ENCODE measurements around the gene FLVCR1.
"Not testable (repeated sequence)": the region's sequence is repeated elsewhere in the genome, so short reads cannot be mapped to it uniquely, and the experiment has no call there.

FLVCR1 gene

GRCh38 chr1:212857992-212858460, at the start of gene FLVCR1:
Gene FLVCR1 (plus strand): TSS chr1:212858275. CDS start chr1:212858453, 178 bp downstream.
- peak; percentile 93 to 97 for DNase-seq
- Mint-ChIP-seq H3K4me1 (peaks cover 18% of the 10 kb centered on the region), H3K4me3 (peak within 1 kb of the TSS in 1 of 2 donors; percentile 99), H3K9me3 (no peaks in the 10 kb centered on the region), H3K27ac (peak within 1 kb of the TSS; percentile 98 to 99), H3K27me3 (no peaks in the 10 kb centered on the region)
- peak; percentile 98 for ATAC-seq

DNA sequence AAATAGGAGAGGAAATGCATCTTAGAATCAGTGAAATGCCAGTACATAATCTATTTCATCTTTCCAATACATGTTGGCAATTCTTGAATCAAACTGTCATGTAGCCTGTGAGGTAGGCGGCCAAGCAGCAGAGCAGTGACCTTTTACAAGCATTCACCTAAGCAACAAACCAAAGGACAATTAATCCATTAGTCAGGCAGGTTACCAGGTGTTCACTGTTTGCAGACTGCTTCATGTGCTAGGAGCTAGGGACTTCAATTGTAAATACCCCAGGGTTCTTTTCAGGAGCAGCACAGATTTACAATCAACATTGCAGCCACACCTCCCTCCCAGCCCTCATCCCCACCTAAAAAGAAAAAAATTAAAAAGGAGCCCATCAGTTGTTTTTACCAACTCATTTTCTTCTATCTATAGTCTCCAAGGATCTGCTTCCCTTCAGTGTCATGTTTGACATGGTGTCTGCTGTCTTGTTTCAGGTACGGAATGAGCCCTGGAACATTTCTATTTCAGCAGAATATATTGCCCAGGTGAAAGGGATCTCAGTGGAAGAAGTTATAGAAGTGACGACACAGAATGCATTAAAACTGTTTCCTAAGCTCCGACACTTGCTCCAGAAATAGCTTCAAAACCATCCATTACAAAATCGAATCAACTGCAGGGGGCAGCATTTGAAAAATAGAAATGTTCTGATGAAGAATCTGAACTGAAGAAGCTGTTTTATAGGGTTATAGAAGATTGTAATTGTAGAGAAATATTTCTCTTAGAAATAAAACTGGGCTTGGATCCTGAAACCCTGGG, 43.3 kb upstream of the FLVCR1 start:
- peaks cover 5% of the 10 kb centered on the region for H3K4me1 Mint-ChIP-seq
- no peak overlapping the region for H3K4me3 Mint-ChIP-seq
- ATAC-seq = no peak
- H3K27ac Mint-ChIP-seq = no peak overlapping the region
- H3K9me3 Mint-ChIP-seq = no peaks in the 10 kb centered on the region
- no peaks in the 10 kb centered on the region for H3K27me3 Mint-ChIP-seq
- DNase-seq = no peak

DNA sequence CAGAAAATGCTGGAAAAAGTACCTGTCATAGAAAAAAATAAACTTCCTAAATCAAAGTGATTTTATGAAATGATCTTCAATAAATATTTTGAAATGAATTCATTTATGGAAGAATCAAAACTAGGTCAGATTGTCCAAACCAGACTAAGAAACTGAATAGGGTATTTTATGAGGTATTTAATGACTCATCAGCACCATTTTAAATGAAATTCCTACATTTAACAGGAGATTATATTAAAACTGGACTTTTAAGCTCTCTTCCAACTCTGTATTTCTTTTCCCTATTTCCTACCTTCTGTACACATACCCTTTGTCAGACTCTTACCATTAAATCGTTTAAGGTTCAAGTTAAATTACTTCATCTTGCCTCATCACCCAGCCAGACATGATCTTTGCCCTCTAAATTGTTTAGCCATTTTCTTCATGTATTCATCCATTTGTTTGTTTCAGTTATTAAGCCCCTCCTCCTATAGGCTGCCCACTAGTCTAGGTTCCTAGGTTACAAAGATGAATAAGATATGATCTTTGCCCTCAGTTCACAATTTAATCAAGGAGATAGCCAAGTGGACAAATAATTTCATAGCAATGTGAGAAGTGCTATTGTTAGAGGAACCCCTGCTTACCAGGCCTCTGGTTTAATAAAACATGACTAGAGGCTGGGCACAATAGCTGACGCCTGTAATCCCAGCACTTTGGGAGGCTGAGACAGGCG, 41.4 kb upstream of the FLVCR1 start:
- no peak overlapping the region for H3K27ac Mint-ChIP-seq
- no peaks in the 10 kb centered on the region for H3K9me3 Mint-ChIP-seq
- DNase-seq (no peak), ATAC-seq (no peak)
- H3K4me3 Mint-ChIP-seq = no peak overlapping the region
- H3K27me3 Mint-ChIP-seq = no peaks in the 10 kb centered on the region
- peaks cover 7% of the 10 kb centered on the region for H3K4me1 Mint-ChIP-seq

DNA sequence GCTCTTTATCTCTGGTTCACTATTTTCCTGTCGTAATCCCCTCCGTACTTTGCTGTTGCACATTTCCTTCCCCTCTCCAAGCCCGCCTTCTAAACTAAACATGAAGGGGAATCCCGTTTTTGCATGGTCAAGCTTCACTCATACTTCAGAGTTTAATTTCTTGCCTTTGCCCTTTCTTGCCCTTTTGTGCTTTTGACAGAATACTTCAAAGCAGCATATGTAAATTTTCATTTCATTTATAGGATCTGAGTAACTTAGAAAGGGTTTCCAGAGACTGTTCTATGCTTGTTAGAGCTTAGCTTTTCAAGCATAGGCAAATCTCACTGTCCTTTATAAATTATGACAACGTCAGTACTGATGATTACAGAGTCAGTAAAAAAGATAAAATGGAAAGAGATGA, 38.3 kb upstream of the FLVCR1 start:
- peaks cover 3 to 12% of the 10 kb centered on the region in 2 donors for H3K9me3 Mint-ChIP-seq
- ATAC-seq (no peak), DNase-seq (no peak)
- no peak overlapping the region for H3K27ac Mint-ChIP-seq
- peak overlapping the region; percentile 1 to 3 for H3K4me3 Mint-ChIP-seq
- peaks cover 7% of the 10 kb centered on the region for H3K4me1 Mint-ChIP-seq
- no peaks in the 10 kb centered on the region for H3K27me3 Mint-ChIP-seq

- H3K4me1 Mint-ChIP-seq = peaks cover 7% of the 10 kb centered on the region
- DNase-seq (no peak), ATAC-seq (no peak)
- no peak overlapping the region for H3K27ac Mint-ChIP-seq
- no peak overlapping the region for H3K4me3 Mint-ChIP-seq
- no peaks in the 10 kb centered on the region for H3K27me3 Mint-ChIP-seq
- peaks cover 10 to 23% of the 10 kb centered on the region in 2 donors for H3K9me3 Mint-ChIP-seq
These were observed 37.1 kb upstream of the FLVCR1 start for GRCh38 chr1:212820969-212821368.

GRCh38 chr1:212822956-212823355, 35.1 kb upstream of the FLVCR1 start:
- no peak for DNase-seq
- H3K4me3 Mint-ChIP-seq = no peak overlapping the region
- H3K4me1 Mint-ChIP-seq = peaks cover 7% of the 10 kb centered on the region
- no peak overlapping the region for H3K27ac Mint-ChIP-seq
- ATAC-seq = no peak
- H3K27me3 Mint-ChIP-seq = no peaks in the 10 kb centered on the region
- peaks cover 14 to 35% of the 10 kb centered on the region in 2 donors for H3K9me3 Mint-ChIP-seq

DNA sequence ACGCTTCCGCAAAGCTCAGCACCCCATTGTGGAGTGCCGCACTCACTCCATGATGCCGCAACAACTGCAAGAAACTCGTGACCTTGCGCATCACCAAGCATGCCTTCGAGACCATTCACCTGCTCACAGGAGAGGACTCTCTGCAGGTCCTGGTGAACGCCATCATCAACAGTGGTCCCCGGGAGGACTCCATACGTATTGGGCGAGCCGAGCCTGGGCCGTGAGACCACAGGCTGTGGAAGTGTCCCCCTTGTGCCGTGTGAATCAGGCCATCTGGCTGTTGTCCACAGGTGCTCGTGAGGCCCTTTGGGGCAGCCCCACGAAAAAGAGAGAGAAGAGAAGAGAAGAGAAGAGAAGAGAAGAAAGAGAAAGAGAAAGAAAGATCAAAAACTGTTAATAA, 33.9 kb upstream of the FLVCR1 start:
- H3K4me3 Mint-ChIP-seq = no peak overlapping the region
- H3K4me1 Mint-ChIP-seq = peaks cover 7% of the 10 kb centered on the region
- DNase-seq (no peak), ATAC-seq (no peak)
- H3K9me3 Mint-ChIP-seq = peaks cover 14 to 35% of the 10 kb centered on the region in 2 donors
- H3K27ac Mint-ChIP-seq = no peak overlapping the region
- no peaks in the 10 kb centered on the region for H3K27me3 Mint-ChIP-seq

DNA sequence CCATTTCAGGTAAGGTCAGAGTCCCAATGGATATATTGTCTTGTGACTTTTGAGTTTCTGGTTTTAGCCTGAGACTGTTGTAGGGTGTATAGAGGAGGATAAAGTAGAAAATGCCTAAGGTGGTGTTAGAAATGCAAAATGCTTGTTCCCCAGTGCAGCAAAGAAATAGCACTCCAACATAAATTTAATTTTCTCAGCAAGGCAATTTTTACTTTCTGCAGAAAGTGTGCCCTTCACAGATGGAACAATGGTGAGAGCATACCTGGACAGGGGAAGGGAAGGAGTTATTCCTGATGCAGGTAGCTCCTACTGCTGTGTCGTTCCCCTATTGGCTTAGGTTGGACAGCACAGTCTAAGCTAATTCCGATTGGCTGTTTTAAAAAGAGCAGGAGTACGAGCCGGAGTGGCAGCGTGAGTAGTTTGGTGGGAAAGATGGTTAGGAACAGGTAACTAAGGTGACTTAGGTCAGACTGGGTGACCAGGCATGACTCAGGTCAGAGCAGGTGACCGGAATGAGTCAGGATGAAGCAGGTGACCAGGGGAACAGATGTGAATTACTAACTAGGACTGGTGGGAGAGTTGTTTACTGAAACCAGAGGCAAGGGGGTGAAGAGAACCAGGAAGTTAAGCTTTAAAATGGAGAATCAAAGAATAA, 32.1 kb upstream of the FLVCR1 start:
- Mint-ChIP-seq H3K27ac (no peak overlapping the region), H3K4me1 (no peaks in the 10 kb centered on the region), H3K27me3 (no peaks in the 10 kb centered on the region), H3K9me3 (peaks cover 14 to 35% of the 10 kb centered on the region in 2 donors), H3K4me3 (no peak overlapping the region)
- ATAC-seq = no peak
- DNase-seq = no peak

- peaks cover 7% of the 10 kb centered on the region for H3K4me1 Mint-ChIP-seq
- DNase-seq = no peak
- peaks cover 14 to 35% of the 10 kb centered on the region in 2 donors for H3K9me3 Mint-ChIP-seq
- H3K4me3 Mint-ChIP-seq = no peak overlapping the region
- no peak overlapping the region for H3K27ac Mint-ChIP-seq
- ATAC-seq = no peak
- H3K27me3 Mint-ChIP-seq = no peaks in the 10 kb centered on the region
These were observed 30.8 kb upstream of the FLVCR1 start for GRCh38 chr1:212827171-212827776.

DNA sequence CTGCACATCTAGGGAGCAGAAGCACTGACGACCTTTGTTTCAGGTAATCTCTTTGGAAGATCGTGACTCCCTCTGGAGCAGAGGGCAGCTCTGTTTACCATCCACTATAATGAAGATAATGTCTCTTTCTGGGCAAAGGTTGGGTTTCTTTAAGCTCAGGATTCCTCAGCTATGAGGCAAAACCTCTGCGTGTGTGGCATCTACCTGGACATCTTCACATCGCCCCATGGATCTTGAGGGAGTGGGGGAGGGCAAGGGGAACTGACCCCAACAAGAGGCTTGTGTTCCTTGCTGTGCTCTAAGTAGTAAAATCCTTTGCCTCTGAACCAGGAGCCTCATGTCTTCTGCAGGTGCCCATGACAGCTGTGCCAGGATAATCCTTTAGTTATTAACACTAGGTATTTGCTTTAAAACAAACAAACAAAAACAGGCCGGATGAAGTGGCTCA, 30.2 kb upstream of the FLVCR1 start:
- H3K9me3 Mint-ChIP-seq = peaks cover 14 to 35% of the 10 kb centered on the region in 2 donors
- H3K4me3 Mint-ChIP-seq = no peak overlapping the region
- no peak overlapping the region for H3K27ac Mint-ChIP-seq
- DNase-seq = no peak
- no peaks in the 10 kb centered on the region for H3K27me3 Mint-ChIP-seq
- H3K4me1 Mint-ChIP-seq = peaks cover 7% of the 10 kb centered on the region
- no peak for ATAC-seq

DNA sequence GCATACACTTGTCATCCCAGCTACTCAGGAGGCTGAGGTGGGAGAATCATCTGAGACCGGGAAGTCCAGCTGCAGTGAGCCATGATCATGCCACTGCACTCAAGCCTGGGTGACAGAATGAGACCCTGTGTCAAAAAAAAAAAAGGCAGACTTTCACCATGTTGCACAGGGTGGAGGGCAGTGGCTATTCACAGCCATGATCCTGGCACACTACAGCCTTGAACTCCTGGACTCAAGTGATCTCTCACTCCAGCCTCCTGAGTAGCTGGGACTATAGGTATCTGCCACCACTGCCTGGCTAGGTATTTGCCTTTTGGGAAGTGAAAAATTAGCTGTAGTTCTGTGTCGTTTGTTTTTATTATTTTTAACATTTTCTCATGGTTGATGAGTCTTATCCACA, 29.7 kb upstream of the FLVCR1 start:
- H3K4me1 Mint-ChIP-seq = peaks cover 7% of the 10 kb centered on the region
- H3K27me3 Mint-ChIP-seq = no peaks in the 10 kb centered on the region
- ATAC-seq (no peak), DNase-seq (no peak)
- H3K9me3 Mint-ChIP-seq = peaks cover 14 to 35% of the 10 kb centered on the region in 2 donors
- no peak overlapping the region for H3K27ac Mint-ChIP-seq
- no peak overlapping the region for H3K4me3 Mint-ChIP-seq

GRCh38 chr1:212833211-212834207, 24.6 kb upstream of the FLVCR1 start:
- ATAC-seq, H3K27me3 Mint-ChIP-seq, H3K9me3 Mint-ChIP-seq, H3K4me3 Mint-ChIP-seq, H3K4me1 Mint-ChIP-seq, H3K27ac Mint-ChIP-seq, DNase-seq: not testable (repeated sequence)

DNA sequence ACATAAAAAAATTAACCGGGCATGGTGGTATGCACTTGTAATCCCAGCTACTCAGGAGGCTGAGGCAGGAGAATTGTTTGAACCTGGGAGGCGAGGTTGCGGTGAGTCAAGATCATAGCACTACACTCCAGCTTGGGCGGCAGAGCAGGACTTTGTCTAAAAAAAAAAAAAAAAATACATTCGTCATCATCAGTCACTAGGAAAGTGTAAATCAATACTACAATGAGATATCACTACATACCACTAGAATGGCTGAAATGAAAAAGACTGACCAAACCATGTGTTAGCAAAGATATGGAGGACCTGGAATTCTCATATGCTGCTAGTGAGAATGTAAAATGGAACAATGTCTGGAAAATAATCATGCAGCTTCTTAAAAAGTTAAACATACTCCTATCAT, 19.9 kb upstream of the FLVCR1 start:
- Mint-ChIP-seq H3K4me1 (no peaks in the 10 kb centered on the region), H3K27ac (no peak overlapping the region), H3K27me3 (no peaks in the 10 kb centered on the region), H3K4me3 (no peak overlapping the region), H3K9me3 (no peaks in the 10 kb centered on the region)
- ATAC-seq = no peak
- DNase-seq = no peak

GRCh38 chr1:212844521-212844920, 13.6 kb upstream of the FLVCR1 start:
- not testable (repeated sequence) for ATAC-seq, H3K27me3 Mint-ChIP-seq

More at GRCh38 chr1:212844521-212844920, 13.6 kb upstream of the FLVCR1 start:
- DNase-seq, H3K4me1 Mint-ChIP-seq, H3K9me3 Mint-ChIP-seq, H3K27ac Mint-ChIP-seq, H3K4me3 Mint-ChIP-seq: not testable (repeated sequence)
